Adipocyte (in vitro differentiated cells): ENCODE data around the gene ABCD3.

ENCODE experiments used
- DNase-seq: peaks from one replicate; pipeline ENCODE4 v3.0.0-alpha.2; 2015; ENCODE audit warnings: low read depth
- H3K27me3 ChIP-seq: replicated peaks from 2 replicates; pipeline ENCODE4 v1.7.0; 2013; ENCODE audit warnings: mild to moderate bottlenecking, low read length, moderate library complexity; ENCODE audit not compliant: control insufficient read depth, insufficient read depth
- H3K36me3 ChIP-seq: 2 replicates; pipeline ENCODE4 v1.7.0; 2013; ENCODE audit warnings: low read length, mild to moderate bottlenecking, moderate library complexity; ENCODE audit not compliant: control insufficient read depth, insufficient read depth, severe bottlenecking
- H3K4me1 ChIP-seq: 2 replicates; pipeline ENCODE4 v1.7.0; 2013; ENCODE audit warnings: mild to moderate bottlenecking, low read length, moderate library complexity; ENCODE audit not compliant: control insufficient read depth, insufficient read depth
- H3K4me3 ChIP-seq: 2 replicates; pipeline ENCODE4 v1.7.0; 2013; ENCODE audit warnings: mild to moderate bottlenecking, low read length, moderate library complexity
- H3K9ac ChIP-seq: 2 replicates; pipeline ENCODE4 v1.7.0; 2013; ENCODE audit warnings: mild to moderate bottlenecking, low read length, moderate library complexity
- H3K9me3 ChIP-seq: 2 replicates; pipeline ENCODE4 v1.7.0; 2013; ENCODE audit warnings: mild to moderate bottlenecking, low read length, moderate library complexity; ENCODE audit not compliant: control insufficient read depth

Gene ABCD3

GRCh38 chr1:94503153-94503552 lies 85.0 kb downstream of the ABCD3 start:
- no peak for DNase-seq

GRCh38 chr1:94504601-94505000 lies 86.4 kb downstream of the ABCD3 start:
- H3K9ac ChIP-seq, result no peak overlapping the region
- no peak for DNase-seq
- no peaks in the 10 kb centered on the region for H3K9me3 ChIP-seq
- H3K4me1 ChIP-seq, result no peaks in the 10 kb centered on the region
- no peaks in the 10 kb centered on the region for H3K27me3 ChIP-seq
- peaks cover 47% of the 10 kb centered on the region for H3K36me3 ChIP-seq
- H3K4me3 ChIP-seq, result no peak overlapping the region

More at GRCh38 chr1:94503153-94503552, 85.0 kb downstream of the ABCD3 start:
- Histone ChIP-seq H3K4me3 (no peak overlapping the region), H3K36me3 (peaks cover 61% of the 10 kb centered on the region), H3K27me3 (no peaks in the 10 kb centered on the region), H3K4me1 (no peaks in the 10 kb centered on the region), H3K9me3 (no peaks in the 10 kb centered on the region), H3K9ac (no peak overlapping the region)

- H3K9me3 ChIP-seq, result no peaks in the 10 kb centered on the region
- no peak overlapping the region for H3K4me3 ChIP-seq
- DNase-seq, result no peak
- no peak overlapping the region for H3K9ac ChIP-seq
- H3K36me3 ChIP-seq, result no peaks in the 10 kb centered on the region
- no peaks in the 10 kb centered on the region for H3K27me3 ChIP-seq
- H3K4me1 ChIP-seq, result peaks cover 6% of the 10 kb centered on the region
Observed at GRCh38 chr1:94512816-94513215, 94.6 kb downstream of the ABCD3 start.

- DNase-seq, result peak; percentile 64
- Histone ChIP-seq H3K4me1 (peaks cover 6% of the 10 kb centered on the region), H3K9ac (no peak overlapping the region), H3K4me3 (no peak overlapping the region), H3K27me3 (no peaks in the 10 kb centered on the region), H3K9me3 (no peaks in the 10 kb centered on the region), H3K36me3 (no peaks in the 10 kb centered on the region)
Observed at GRCh38 chr1:94514095-94514727, 96.0 kb downstream of the ABCD3 start.

GRCh38 chr1:94515296-94515947 lies 97.2 kb downstream of the ABCD3 start:
- Histone ChIP-seq H3K9me3 (no peaks in the 10 kb centered on the region), H3K4me1 (peaks cover 7% of the 10 kb centered on the region), H3K4me3 (no peak overlapping the region), H3K9ac (no peak overlapping the region), H3K36me3 (no peaks in the 10 kb centered on the region), H3K27me3 (no peaks in the 10 kb centered on the region)
- DNase-seq, result no peak

GRCh38 chr1:94519351-94519750 lies 101.2 kb downstream of the ABCD3 start:
- DNase-seq, result no peak
- Histone ChIP-seq H3K27me3 (no peaks in the 10 kb centered on the region), H3K9me3 (no peaks in the 10 kb centered on the region), H3K4me3 (no peak overlapping the region), H3K4me1 (peaks cover 12% of the 10 kb centered on the region), H3K9ac (no peak overlapping the region), H3K36me3 (no peaks in the 10 kb centered on the region)

- Histone ChIP-seq H3K9ac (peak overlapping the region; percentile 27), H3K36me3 (no peaks in the 10 kb centered on the region), H3K4me1 (peaks cover 6% of the 10 kb centered on the region), H3K4me3 (no peak overlapping the region), H3K27me3 (no peaks in the 10 kb centered on the region), H3K9me3 (no peaks in the 10 kb centered on the region)
- peak; percentile 86 for DNase-seq
Observed at GRCh38 chr1:94522304-94522703, 104.1 kb downstream of the ABCD3 start.

GRCh38 chr1:94524531-94524930 lies 106.3 kb downstream of the ABCD3 start:
- H3K4me3 ChIP-seq, result no peak overlapping the region
- H3K36me3 ChIP-seq, result peaks cover 12% of the 10 kb centered on the region
- H3K9me3 ChIP-seq, result no peaks in the 10 kb centered on the region
- peaks cover 16% of the 10 kb centered on the region for H3K4me1 ChIP-seq
- H3K9ac ChIP-seq, result no peak overlapping the region
- no peak for DNase-seq
- H3K27me3 ChIP-seq, result no peaks in the 10 kb centered on the region

GRCh38 chr1:94526152-94526980 lies 108.2 kb downstream of the ABCD3 start:
- peaks cover 30% of the 10 kb centered on the region for H3K36me3 ChIP-seq
- H3K27me3 ChIP-seq, result no peaks in the 10 kb centered on the region
- H3K9ac ChIP-seq, result no peak overlapping the region
- no peak overlapping the region for H3K4me3 ChIP-seq
- peaks cover 9% of the 10 kb centered on the region for H3K4me1 ChIP-seq
- DNase-seq, result no peak
- H3K9me3 ChIP-seq, result no peaks in the 10 kb centered on the region

GRCh38 chr1:94527447-94528031 lies 109.3 kb downstream of the ABCD3 start:
- Histone ChIP-seq H3K36me3 (peaks cover 42% of the 10 kb centered on the region), H3K9ac (no peak overlapping the region), H3K4me3 (no peak overlapping the region), H3K4me1 (peaks cover 9% of the 10 kb centered on the region), H3K27me3 (no peaks in the 10 kb centered on the region), H3K9me3 (no peaks in the 10 kb centered on the region)
- peak; percentile 16 for DNase-seq

GRCh38 chr1:94528299-94528698 lies 110.1 kb downstream of the ABCD3 start:
- H3K9me3 ChIP-seq, result no peaks in the 10 kb centered on the region
- H3K9ac ChIP-seq, result no peak overlapping the region
- no peaks in the 10 kb centered on the region for H3K27me3 ChIP-seq
- DNase-seq, result no peak
- H3K36me3 ChIP-seq, result peaks cover 49% of the 10 kb centered on the region
- no peak overlapping the region for H3K4me3 ChIP-seq
- H3K4me1 ChIP-seq, result peaks cover 9% of the 10 kb centered on the region
